ENCODE measurements around the gene FAM193B. TPM values are rescaled to one million over a fixed set of nuclear protein-coding genes. Genes with fewer than 3 reads are reported as not detected.
A peak's percentile ranks its signal among the peaks of the same experiment; 100 is the strongest.

The FAM193B gene
- total and polyA plus RNA-seq, 2 donors: 41.7 to 527 TPM

GRCh38 chr5:177475563-177476427 lies 78.6 kb downstream of the FAM193B start:
- H3K27ac ChIP-seq (ENCODE audit: low read depth in 1 of 2, low read length in 1 of 2): peak overlapping the region in 1 of 2 donors; percentile 13
- H3K36me3 ChIP-seq (ENCODE audit: control insufficient read depth in 2 of 2, insufficient read depth in 2 of 2, low read length in 1 of 2): peaks cover 0 to 6% of the 10 kb centered on the region in 2 donors
- no peak for DNase-seq (ENCODE audit: low read depth in 6 of 9, low spot score in 9 of 9)
- WGBS: 83% methylated on average over 11 of the region's 11 CpGs
- no peak overlapping the region for H3K4me3 ChIP-seq (ENCODE audit: low read length in 2 of 2)
- H3K4me1 ChIP-seq (ENCODE audit: control insufficient read depth in 2 of 2, insufficient read depth in 2 of 2, low read length in 2 of 2): peaks cover 31 to 73% of the 10 kb centered on the region in 2 donors
- peaks cover 0 to 3% of the 10 kb centered on the region in 2 donors for H3K9me3 ChIP-seq (ENCODE audit: control insufficient read depth in 2 of 2, insufficient read depth in 1 of 2, low read length in 1 of 2)
- peaks cover 0 to 8% of the 10 kb centered on the region in 2 donors for H3K27me3 ChIP-seq (ENCODE audit: control insufficient read depth in 2 of 2, insufficient read depth in 1 of 2, low read length in 1 of 2)

GRCh38 chr5:177474846-177475562 lies 79.4 kb downstream of the FAM193B start:
- no peak overlapping the region for H3K27ac ChIP-seq (ENCODE audit: low read depth in 1 of 2, low read length in 1 of 2)
- peaks cover 0 to 8% of the 10 kb centered on the region in 2 donors for H3K27me3 ChIP-seq (ENCODE audit: control insufficient read depth in 2 of 2, insufficient read depth in 1 of 2, low read length in 1 of 2)
- H3K4me1 ChIP-seq (ENCODE audit: control insufficient read depth in 2 of 2, insufficient read depth in 2 of 2, low read length in 2 of 2): peaks cover 36 to 81% of the 10 kb centered on the region in 2 donors
- H3K4me3 ChIP-seq (ENCODE audit: low read length in 2 of 2): no peak overlapping the region
- DNase-seq (ENCODE audit: low read depth in 6 of 9, low spot score in 9 of 9): no peak
- H3K9me3 ChIP-seq (ENCODE audit: control insufficient read depth in 2 of 2, insufficient read depth in 1 of 2, low read length in 1 of 2): peaks cover 0 to 3% of the 10 kb centered on the region in 2 donors
- WGBS: 37% methylated on average over 4 of the region's 4 CpGs
- H3K36me3 ChIP-seq (ENCODE audit: control insufficient read depth in 2 of 2, insufficient read depth in 2 of 2, low read length in 1 of 2): peaks cover 0 to 7% of the 10 kb centered on the region in 2 donors

- Histone ChIP-seq H3K4me3 (ENCODE audit: low read length in 2 of 2) (peak overlapping the region in 1 of 2 donors; percentile 81), H3K36me3 (ENCODE audit: control insufficient read depth in 2 of 2, insufficient read depth in 2 of 2, low read length in 1 of 2) (peaks cover 5 to 7% of the 10 kb centered on the region in 2 donors), H3K4me1 (ENCODE audit: control insufficient read depth in 2 of 2, insufficient read depth in 2 of 2, low read length in 2 of 2) (peaks cover 30 to 77% of the 10 kb centered on the region in 2 donors), H3K27me3 (ENCODE audit: control insufficient read depth in 2 of 2, insufficient read depth in 1 of 2, low read length in 1 of 2) (peaks cover 0 to 8% of the 10 kb centered on the region in 2 donors), H3K27ac (ENCODE audit: low read depth in 1 of 2, low read length in 1 of 2) (no peak overlapping the region), H3K9me3 (ENCODE audit: control insufficient read depth in 2 of 2, insufficient read depth in 1 of 2, low read length in 1 of 2) (peaks cover 0 to 3% of the 10 kb centered on the region in 2 donors)
- no peak for DNase-seq (ENCODE audit: low read depth in 6 of 9, low spot score in 9 of 9)
- 88% methylated on average over 7 of the region's 7 CpGs for WGBS
Observed at GRCh38 chr5:177474002-177474476, 80.3 kb downstream of the FAM193B start.

GRCh38 chr5:177473443-177474001 lies 80.8 kb downstream of the FAM193B start, which contains the start of gene DBN1:
Gene DBN1 (minus strand): TSS chr5:177473634. CDS start chr5:177473521, 113 bp downstream.
- H3K27ac ChIP-seq (ENCODE audit: low read depth in 1 of 2, low read length in 1 of 2): peak within 1 kb of the TSS; percentile 8 to 58
- peaks cover 0 to 3% of the 10 kb centered on the region in 2 donors for H3K9me3 ChIP-seq (ENCODE audit: control insufficient read depth in 2 of 2, insufficient read depth in 1 of 2, low read length in 1 of 2)
- H3K4me3 ChIP-seq (ENCODE audit: low read length in 2 of 2): peak within 1 kb of the TSS; percentile 44 to 81
- peaks cover 25 to 71% of the 10 kb centered on the region in 2 donors for H3K4me1 ChIP-seq (ENCODE audit: control insufficient read depth in 2 of 2, insufficient read depth in 2 of 2, low read length in 2 of 2)
- H3K27me3 ChIP-seq (ENCODE audit: control insufficient read depth in 2 of 2, insufficient read depth in 1 of 2, low read length in 1 of 2): peaks cover 0 to 8% of the 10 kb centered on the region in 2 donors
- WGBS: 4% methylated on average over 68 of the region's 69 CpGs
- H3K36me3 ChIP-seq (ENCODE audit: control insufficient read depth in 2 of 2, insufficient read depth in 2 of 2, low read length in 1 of 2): peaks cover 7 to 9% of the 10 kb centered on the region in 2 donors
- DNase-seq (ENCODE audit: low read depth in 6 of 9, low spot score in 9 of 9): peak in 2 of 9 donors; percentile 45 to 69

- Histone ChIP-seq H3K4me1 (ENCODE audit: control insufficient read depth in 2 of 2, insufficient read depth in 2 of 2, low read length in 2 of 2) (peaks cover 24 to 65% of the 10 kb centered on the region in 2 donors), H3K4me3 (ENCODE audit: low read length in 2 of 2) (peak overlapping the region; percentile 44 to 81), H3K36me3 (ENCODE audit: control insufficient read depth in 2 of 2, insufficient read depth in 2 of 2, low read length in 1 of 2) (peaks cover 11 to 15% of the 10 kb centered on the region in 2 donors), H3K27me3 (ENCODE audit: control insufficient read depth in 2 of 2, insufficient read depth in 1 of 2, low read length in 1 of 2) (peaks cover 0 to 8% of the 10 kb centered on the region in 2 donors), H3K27ac (ENCODE audit: low read depth in 1 of 2, low read length in 1 of 2) (peak overlapping the region; percentile 8 to 58), H3K9me3 (ENCODE audit: control insufficient read depth in 2 of 2, insufficient read depth in 1 of 2, low read length in 1 of 2) (peaks cover 0 to 3% of the 10 kb centered on the region in 2 donors)
- under 1% methylated on average over 93 of the region's 93 CpGs for WGBS
- DNase-seq (ENCODE audit: low read depth in 6 of 9, low spot score in 9 of 9): peak in 7 of 9 donors; percentile 45 to 83 (median 56)
Observed at GRCh38 chr5:177472460-177473442, 81.6 kb downstream of the FAM193B start.

GRCh38 chr5:177471610-177472356 lies 82.6 kb downstream of the FAM193B start:
- H3K4me3 ChIP-seq (ENCODE audit: low read length in 2 of 2): peak overlapping the region; percentile 44 to 81
- peaks cover 24 to 61% of the 10 kb centered on the region in 2 donors for H3K4me1 ChIP-seq (ENCODE audit: control insufficient read depth in 2 of 2, insufficient read depth in 2 of 2, low read length in 2 of 2)

GRCh38 chr5:177470759-177471536 lies 83.4 kb downstream of the FAM193B start:
- Histone ChIP-seq H3K4me1 (ENCODE audit: control insufficient read depth in 2 of 2, insufficient read depth in 2 of 2, low read length in 2 of 2) (peaks cover 24 to 53% of the 10 kb centered on the region in 2 donors), H3K27me3 (ENCODE audit: control insufficient read depth in 2 of 2, insufficient read depth in 1 of 2, low read length in 1 of 2) (peaks cover 0 to 8% of the 10 kb centered on the region in 2 donors), H3K36me3 (ENCODE audit: control insufficient read depth in 2 of 2, insufficient read depth in 2 of 2, low read length in 1 of 2) (peaks cover 28 to 33% of the 10 kb centered on the region in 2 donors), H3K9me3 (ENCODE audit: control insufficient read depth in 2 of 2, insufficient read depth in 1 of 2, low read length in 1 of 2) (peaks cover 0 to 3% of the 10 kb centered on the region in 2 donors), H3K27ac (ENCODE audit: low read depth in 1 of 2, low read length in 1 of 2) (no peak overlapping the region), H3K4me3 (ENCODE audit: low read length in 2 of 2) (no peak overlapping the region)
- no peak for DNase-seq (ENCODE audit: low read depth in 6 of 9, low spot score in 9 of 9)
- 81% methylated on average over 10 of the region's 10 CpGs for WGBS

More at GRCh38 chr5:177471610-177472356, 82.6 kb downstream of the FAM193B start:
- Histone ChIP-seq H3K27me3 (ENCODE audit: control insufficient read depth in 2 of 2, insufficient read depth in 1 of 2, low read length in 1 of 2) (peaks cover 0 to 8% of the 10 kb centered on the region in 2 donors), H3K36me3 (ENCODE audit: control insufficient read depth in 2 of 2, insufficient read depth in 2 of 2, low read length in 1 of 2) (peaks cover 20 to 24% of the 10 kb centered on the region in 2 donors), H3K27ac (ENCODE audit: low read depth in 1 of 2, low read length in 1 of 2) (no peak overlapping the region), H3K9me3 (ENCODE audit: control insufficient read depth in 2 of 2, insufficient read depth in 1 of 2, low read length in 1 of 2) (peaks cover 0 to 3% of the 10 kb centered on the region in 2 donors)
- 93% methylated on average over 14 of the region's 14 CpGs for WGBS
- DNase-seq (ENCODE audit: low read depth in 6 of 9, low spot score in 9 of 9): no peak
